HG02623 (cell line): ENCODE data around the gene GPC6.

ENCODE experiments used
- ATAC-seq: cut with Tn5 transposase; IDR thresholded peaks from one replicate; pipeline ENCODE4 v1.9.1; 2021; ENCODE audit warnings: moderate library complexity; ENCODE audit not compliant: unreplicated experiment

The GPC6 gene

DNA sequence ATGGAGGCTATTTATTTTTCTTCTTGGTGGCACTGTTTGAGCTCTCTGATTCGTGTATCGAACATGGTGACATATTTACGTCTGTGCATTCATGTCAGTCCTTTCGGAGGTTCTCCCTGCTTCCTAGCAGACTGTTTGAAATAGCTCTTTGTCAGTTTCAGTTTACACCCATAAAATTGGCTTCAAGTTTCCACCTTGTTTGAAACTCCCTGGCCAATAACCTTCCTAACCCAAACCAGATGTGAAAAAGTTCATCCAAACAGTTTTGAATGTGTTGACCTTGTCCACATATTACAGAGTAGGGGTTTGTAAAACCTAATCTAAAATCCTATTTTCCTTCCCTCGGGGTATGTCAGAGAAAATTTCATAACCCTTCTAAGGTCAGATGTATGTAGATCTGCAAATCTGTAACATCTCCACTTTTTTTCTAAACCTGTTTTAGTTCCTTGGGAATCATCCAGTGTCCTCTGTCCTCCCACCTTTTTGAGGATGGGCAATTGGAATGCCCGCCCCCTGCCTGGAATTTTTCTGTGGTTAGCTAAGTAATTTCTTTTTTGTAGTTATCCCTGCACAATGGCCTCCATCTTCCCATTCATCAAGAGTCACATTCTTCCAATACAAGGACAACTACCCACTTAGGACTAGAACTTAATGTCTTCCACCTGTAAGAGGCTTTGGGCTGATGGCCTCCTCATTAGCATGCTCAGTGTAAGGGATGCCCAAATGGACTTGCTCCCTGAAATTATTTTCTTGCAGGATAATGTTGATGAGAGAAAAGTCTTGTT, 499.8 kb downstream of the GPC6 start:
- ATAC-seq, result no peak

DNA sequence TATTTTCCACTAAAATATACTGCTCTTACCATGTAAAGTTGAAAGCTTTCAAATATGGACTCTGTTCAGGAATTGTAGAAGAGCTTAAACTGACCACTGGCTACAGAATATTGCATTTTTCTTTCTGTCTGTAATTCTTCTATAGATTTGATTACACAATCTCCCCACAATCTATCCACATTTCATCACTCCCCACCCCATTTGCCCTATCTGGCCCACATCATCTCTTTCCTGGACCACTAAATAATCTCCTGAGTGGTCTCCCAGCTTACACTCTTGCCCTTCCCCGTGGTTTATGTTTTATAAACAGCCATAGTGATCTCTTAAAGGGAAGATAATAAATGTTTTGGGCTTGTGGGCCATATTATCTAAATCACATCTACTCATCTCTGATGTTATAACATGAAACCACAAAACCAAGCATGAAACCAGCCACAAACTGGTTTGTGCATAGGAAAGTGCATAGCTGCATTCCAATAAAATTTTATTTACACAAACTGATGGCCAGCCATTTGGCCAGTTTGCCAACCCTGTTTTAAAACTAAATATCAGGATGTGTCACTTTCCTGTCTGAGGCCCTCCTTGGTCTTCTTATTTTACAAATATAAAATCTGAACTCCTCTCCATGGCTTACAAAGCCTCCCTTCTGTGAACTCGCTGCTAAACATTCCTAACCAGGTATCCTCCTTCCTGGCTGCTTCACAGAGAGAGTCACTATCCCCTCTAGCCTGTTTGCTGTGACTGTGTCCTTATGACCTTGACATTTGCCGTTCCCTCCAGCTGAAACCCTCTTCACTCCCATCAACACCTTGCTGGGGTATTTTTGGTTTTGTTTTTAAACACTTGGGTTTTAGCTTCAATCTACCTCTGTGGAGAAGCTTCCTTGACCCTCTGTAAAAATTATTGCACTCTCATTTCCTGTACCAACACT, 500.9 kb downstream of the GPC6 start:
- no peak for ATAC-seq

DNA sequence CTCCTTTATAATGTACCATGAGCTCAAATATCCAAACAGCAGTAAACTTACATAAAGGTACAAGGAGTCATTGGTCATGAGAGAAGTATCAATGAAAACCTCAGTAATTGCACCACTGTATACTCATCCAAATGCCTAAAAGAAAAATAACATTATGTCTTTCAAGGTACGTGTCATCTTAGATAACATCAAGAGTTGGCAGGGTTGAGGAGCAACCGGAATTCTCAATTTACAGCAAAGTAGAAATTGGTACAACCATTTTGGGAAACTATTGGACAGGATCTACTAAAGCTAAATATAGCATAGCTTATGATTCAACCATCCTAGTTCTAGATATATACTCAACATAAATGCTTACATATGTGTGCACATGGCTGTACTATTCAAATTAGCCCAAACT, 502.8 kb downstream of the GPC6 start:
- ATAC-seq, result no peak

DNA sequence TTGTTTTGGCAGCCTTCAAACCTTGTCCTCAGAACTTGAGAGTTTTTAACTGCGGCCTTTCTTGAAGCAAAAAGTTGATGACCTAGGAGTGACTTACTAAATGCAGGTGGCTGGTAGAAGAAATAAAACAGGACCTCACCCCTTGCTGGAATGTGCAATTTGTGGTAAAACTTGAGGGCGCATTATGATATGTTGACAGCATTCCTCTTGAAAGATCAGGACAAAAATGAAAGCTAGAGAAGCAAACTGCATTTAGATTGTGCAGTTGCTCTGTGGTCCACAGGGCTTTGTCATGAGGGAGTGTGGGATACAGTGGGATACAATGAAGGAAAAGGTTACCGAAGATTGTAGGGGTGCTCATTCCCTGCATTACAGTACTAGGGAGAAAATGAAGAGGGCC, 504.2 kb downstream of the GPC6 start:
- ATAC-seq, result no peak

DNA sequence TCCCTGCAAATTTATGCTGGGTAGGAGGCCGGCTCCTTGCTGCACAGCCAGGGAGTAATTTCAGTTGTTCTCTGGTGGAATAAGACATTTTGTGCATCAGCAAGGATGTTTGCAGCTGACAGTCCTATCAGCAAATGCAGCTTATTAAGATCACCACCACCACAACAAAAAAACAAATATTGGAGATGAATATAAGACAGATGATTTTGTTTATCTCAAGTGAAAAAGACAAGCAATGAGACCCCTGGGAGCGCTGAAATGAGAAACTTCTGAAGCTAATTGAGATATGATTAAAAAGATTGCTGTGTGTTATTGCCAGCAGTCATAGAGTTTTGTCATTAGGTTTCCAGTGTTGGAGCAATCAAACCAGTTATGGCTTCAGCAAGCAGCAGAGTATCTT, 505.6 kb downstream of the GPC6 start:
- ATAC-seq, result no peak

DNA sequence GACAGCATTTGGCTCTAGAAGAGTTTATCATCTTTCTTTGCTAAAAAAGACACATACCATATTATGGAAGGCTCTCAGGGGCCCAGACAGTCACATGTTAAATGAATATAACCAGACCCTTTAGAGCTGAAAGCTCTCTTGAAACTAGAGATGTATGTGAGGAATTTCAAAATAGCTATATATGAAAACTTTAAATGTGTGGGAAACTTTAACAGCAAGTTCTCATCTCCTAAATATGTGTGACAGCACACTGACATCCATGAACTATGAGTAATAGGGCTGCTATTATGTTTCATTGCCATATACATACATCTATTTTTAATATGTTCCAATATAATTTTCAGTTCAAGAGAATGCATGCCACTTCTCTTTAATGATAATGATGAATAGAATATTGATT, 509.5 kb downstream of the GPC6 start:
- ATAC-seq, result no peak

DNA sequence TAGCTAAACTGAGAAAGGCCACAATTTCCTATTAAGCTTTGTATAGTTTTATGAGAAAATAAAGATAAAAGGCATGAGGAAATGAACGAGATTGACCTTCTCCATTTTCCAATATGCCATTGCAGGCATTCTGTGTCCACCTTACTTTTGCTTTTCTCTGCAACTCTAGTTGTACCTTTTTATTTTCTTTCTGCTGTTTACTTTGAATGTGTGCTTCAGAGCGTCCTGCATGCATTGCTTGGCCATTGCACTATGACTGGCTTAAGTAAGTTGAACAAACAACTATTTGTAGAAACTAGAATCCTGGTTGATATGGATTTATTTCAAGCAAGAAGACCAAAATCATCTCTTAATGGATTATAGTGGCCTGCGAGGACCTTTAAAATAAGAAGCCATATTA, 510.3 kb downstream of the GPC6 start:
- no peak for ATAC-seq

DNA sequence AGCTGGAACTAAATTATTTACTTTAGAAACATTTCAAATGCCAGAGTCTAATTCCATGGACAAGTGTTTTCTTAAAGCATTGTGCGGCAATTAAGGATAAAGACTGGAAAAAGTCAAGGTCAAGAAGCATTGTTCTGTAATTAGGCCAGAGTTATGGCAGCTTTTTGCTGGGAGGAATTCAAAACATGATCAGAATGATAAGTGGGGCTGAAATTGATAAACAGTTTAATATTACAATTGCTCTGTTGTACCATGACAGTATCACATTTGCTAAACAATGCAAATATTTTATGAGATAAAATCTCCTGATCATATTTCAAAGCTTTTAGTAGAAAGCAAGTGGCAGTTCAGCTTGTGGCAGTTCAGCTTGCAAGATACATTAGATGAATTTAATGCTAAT, 513.7 kb downstream of the GPC6 start:
- no peak for ATAC-seq

DNA sequence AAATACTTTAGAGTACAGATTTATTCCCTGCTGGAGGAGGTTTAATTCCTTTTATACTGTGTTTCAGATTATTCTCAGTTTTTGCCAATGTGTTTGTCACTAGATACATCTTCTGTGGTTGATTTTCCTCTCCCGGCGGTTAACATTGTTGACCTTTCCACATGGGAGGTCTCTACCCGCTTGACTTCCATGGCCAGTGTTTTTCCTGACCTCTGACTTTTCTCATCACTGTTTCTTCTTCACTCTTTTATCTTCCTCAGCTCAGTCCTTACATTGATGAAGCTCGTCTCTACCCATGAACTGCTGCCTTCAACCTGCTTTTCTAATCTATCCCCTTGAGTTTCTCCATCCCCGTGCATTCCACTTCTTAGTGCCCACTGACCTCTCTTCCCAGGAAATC, 517.4 kb downstream of the GPC6 start:
- no peak for ATAC-seq

DNA sequence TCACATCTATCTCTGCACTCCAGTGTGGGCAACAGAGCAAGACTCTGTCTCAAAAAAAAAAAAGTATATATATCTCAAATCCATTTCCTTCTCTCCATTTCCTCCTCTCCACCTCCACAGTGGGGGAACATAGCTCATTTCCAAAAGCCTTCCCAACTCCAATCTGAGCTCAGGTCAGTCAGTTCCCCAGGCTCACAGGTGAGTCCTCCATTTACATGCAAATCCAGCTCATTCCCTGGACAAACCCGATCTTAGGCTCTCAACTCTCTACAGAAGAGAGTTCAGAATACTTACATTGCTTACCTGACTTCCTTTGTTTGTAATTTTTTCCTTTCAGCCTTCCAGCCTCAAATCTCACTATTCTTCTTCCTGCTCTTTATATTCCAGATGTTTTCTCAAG, 518.3 kb downstream of the GPC6 start:
- ATAC-seq, result no peak

DNA sequence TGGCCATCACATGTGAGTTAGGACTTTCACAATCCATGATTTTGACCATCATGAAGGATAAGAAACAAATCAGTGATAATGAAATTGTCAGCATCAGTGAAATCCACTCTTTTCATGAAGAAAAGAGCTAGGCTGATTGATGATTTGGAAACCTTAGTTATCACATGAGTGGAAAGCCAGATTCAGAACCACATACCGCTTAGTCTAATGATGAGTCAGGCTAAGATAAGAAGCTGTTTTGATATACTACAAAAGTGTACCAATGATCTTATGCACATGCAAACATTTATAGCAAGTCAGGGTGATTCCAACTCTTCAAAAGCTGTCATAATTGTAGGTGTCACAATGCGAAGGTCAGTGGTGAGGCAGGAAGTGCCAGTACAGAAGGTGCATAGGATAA, 519.3 kb downstream of the GPC6 start:
- no peak for ATAC-seq

DNA sequence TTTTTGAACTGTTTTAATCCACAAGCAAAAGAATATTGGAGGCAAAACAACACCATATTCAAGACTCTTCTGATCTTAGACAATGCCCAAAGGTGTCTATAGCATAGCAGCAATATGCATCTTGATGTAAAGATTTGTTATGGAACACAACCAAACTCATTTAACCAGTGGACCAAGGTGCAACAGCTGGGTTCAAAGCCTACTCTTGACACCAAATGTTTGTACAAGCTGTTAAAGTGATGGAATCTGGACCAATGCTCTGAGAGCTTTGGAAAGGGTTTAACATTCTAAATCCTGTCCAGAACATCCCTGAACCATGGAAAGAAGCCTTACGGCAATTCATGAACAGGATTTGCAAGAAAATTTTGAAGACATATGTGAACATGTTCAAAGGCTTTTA, 520.0 kb downstream of the GPC6 start:
- ATAC-seq, result no peak

DNA sequence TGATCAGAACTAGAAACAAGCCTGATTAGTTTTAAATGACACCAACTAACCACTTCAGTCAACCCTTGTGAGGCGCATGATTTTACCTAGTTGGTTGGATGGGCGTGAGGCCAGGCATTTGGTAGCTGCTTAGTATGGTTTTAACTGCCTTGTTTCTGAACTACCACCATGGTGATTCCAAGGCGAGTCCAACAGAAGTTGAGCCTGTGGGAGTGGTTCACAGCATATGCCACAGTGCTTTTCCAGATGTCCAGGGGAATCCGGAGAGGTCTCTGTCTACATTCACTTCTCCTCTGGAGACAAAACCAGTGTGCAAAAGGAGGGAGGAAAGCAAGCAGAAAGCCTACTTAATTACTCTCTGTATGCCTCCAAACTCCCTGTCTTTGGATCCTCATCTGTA, 524.1 kb downstream of the GPC6 start:
- ATAC-seq, result no peak

DNA sequence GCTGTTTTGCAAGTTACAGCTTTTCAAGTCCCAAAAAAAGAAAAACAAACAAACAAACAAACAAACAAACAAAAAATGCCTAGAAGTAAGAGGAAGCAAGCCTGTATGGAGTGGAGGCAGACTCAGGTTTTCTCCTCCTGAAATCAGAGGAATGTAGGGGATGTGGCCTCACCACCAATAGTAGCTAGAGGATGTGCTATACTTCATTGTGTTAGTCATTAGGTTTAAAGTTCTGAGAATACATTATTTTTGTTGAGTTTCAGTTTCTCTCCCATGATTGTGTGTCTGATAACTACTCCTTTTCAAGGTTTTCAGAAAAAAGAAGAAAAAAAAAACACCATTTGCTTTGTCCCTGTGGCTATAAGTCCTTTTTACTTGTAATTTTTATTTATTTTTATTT, 524.5 kb downstream of the GPC6 start:
- no peak for ATAC-seq

DNA sequence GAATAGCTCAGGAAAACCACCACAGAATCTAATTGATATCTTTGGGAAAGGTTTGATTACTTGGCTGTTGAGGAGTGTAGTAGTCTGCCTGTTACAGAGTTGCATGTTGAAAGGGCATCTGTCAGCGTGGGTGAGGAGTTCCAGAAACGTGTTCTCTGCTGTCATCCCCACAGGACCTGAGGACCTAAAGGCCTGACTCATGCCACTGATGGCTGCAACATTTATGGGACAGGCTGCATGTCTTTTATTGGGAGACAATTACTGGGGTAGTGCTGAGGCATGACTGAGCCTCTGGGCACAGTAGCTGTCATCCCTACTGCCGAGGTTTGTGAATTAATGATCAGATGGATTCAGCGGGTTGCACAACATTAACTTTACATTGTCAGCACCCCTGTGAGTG, 525.9 kb downstream of the GPC6 start:
- no peak for ATAC-seq

DNA sequence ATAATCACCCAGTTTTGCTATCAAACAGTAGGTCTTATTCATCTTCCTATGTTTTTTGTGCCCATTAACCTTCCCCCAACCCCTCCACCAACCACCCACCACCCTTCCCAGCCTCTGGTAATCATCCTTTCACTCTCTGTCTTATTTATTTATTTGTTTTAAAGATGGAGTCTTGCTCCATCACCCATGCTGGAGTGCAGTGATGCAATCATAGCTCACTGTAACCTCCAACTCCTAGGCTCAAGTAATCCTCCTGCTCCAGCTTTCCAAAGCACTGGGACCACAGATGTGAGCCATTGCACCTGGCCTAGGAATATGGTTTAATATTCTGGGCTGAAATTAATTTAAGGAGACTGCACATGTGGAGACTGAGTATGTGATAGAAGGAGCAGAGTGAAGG, 527.0 kb downstream of the GPC6 start:
- no peak for ATAC-seq

DNA sequence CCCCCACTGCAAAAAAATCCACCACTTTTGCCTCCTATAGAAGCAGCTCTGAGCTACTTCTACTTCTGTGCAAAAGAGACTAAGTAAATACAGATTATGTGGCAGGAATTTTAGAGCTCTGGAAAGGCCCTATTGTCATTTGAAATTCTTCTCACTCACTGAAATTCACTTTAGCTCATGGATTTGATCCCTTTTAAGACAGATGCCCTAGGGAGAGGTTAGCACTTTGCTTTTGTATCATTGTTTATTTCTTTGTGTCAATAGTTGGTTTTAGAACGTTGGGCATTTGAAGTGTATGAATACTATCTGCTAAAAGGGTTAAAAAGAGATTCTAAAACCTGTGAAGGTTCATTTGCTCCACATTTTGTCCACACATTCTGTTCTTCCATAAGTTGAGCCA, 528.7 kb downstream of the GPC6 start:
- ATAC-seq, result no peak

DNA sequence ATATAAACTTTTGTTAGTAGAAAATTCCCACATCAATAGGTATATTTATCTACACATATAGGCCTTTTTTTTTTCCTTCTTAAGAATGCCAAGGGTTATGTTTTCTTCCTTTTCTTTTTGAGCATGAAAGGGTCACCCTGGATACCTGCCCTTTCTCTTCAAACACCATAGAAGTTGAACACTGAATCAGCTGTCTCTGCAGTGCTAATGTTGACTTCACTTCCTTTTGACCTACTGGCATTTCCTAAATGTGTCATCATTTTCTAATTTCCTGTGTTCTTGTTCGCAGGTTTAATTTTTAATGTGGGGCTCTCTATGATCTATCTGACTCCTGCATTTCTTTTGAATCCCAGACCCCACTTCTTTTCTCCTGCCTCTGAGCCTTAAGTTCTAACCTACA, 532.0 kb downstream of the GPC6 start:
- ATAC-seq, result no peak

DNA sequence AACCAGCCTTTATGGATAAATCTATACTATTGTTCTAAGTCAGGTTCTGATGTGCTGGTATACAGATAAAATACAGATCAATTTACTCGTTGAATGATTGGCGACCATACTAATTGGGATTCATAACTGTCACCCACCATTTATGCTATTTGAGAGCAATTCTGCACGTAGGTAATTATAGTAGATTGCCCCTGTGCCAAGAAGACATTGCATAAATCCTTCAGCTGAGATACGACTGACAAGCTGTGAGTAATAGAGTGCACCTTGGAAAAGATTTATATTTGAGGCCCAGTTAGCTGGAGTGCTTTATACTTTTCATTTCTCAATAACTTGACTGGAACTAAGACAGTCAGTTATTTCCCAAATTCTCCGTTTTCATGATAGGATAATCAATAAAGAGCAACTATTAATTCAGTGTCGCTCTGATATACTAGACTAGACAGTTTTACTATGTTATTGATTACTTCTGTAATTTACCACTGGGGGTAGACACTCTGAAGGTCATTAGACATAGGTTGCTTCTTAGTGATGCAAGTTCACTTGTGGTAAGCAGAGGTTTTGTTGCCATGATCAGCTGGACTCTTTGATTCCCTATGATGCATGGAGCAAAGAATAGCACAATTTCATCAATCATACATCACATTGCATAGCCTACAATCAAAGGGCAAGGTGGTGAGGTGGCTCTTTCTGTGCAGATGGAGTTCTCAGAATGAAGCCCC, 536.3 kb downstream of the GPC6 start:
- ATAC-seq, result no peak

DNA sequence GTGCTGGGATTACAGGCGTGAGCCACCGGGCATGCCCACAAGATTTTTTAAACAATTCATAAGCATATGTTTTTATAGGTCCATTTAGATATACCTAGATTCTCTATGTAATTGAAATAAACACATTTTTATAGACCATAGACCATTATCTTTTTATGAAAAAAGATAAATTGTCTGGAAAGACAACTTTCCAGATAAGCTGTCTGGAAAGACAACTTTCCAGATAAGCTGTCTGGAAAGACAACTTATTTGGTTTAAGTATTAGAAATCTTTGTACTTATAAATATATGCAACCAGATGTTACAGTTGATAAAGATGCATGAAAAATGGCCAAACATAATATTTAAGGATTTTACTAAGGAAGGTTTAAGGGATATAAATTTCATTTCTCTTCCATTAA, 538.5 kb downstream of the GPC6 start:
- no peak for ATAC-seq

DNA sequence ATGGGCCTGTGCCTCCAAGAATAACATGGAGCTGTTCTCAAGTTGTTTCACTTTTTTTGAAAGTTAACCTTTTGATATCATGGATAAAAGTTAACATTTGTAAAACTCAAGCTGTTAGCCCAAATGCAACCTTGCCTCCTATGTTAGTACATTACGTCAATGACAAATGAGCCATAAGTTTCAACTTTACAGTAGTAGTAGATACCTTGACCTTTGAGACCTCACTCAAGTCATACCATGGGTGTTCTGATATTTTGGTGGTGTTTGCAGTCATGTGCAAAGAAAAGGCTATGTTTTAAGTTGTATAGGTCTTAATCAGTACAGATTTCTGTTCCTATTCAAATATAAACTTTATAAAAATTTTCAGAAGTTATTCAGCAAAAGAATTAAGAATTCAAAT, 539.2 kb downstream of the GPC6 start:
- ATAC-seq, result no peak

DNA sequence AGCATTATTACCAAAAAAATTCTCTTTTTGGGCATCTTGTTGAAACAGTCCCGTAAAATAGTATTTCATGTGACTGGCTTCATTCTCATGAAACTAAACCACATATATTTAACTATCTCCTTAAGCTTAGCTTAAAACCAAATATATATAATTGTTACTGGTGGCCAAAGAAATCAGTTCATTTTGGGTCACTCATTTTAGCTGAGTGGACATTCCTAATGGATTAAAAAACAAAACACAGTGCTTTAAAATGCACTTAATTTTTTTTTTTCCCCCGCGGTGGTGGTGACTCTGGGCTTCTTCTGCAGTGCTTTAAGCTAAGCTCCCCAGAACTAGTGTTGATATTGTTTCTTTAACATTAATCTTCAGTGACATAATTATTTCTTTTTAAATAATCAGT, 540.1 kb downstream of the GPC6 start:
- no peak for ATAC-seq
